ENCODE data around the gene SAYSD1. TPM values are rescaled to one million over a fixed set of nuclear protein-coding genes. Genes with fewer than 3 reads are reported as not detected.

SAYSD1 gene
- total RNA-seq, 1 donor from 2014 or later: 15.0 TPM

GRCh38 chr6:39059496-39060310, 55.3 kb downstream of the SAYSD1 start:
- no peaks in the 10 kb centered on the region for H3K36me3 Mint-ChIP-seq
- H3K4me1 Mint-ChIP-seq (ENCODE audit: unreplicated experiment): peaks cover 18% of the 10 kb centered on the region
- H3K27ac Mint-ChIP-seq: no peak overlapping the region
- peaks cover 28% of the 10 kb centered on the region for H3K27me3 Mint-ChIP-seq
- H3K9me3 Mint-ChIP-seq: no peaks in the 10 kb centered on the region
- H3K4me3 Mint-ChIP-seq: peak overlapping the region; percentile 26
- no peak for TF ChIP-seq CTCF (conservative IDR thresholded peaks at IDR 0.05)
- no peak for DNase-seq (ENCODE audit: extremely low spot score, unreplicated experiment)

DNA sequence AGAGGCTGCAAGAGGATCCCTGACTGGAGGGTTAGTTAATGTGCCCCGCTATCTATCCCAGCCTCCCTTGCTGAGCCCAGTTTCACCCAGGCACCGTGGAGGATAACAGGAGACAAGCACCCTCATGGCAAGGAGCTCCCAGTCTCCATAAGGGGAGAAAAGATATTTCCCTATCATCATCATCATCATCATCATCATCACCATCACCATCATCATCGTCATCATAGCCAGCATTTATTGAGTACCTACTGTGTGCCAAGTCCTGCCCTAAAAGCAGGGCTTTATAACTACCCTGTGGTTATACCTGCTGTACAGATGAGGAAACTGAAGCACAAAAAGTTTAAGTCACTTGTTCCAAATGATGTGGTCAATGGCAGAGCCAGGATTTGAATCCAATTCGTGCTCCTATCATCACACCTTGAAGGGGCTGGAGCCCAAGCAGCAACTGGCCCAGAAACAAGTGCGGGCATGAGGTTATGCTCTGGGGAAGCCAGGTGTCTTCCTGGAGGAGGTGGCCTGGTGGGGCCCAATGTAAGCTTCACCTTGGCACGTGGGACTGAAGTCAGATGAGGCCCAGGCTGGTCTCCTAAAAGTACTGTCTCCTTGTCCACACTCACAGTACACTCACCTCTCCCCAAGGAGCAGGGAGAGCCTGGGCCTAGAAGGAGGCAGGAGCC, 56.4 kb downstream of the SAYSD1 start:
- Mint-ChIP-seq H3K9me3 (no peaks in the 10 kb centered on the region), H3K27me3 (peaks cover 36% of the 10 kb centered on the region), H3K27ac (no peak overlapping the region), H3K4me3 (no peak overlapping the region), H3K36me3 (no peaks in the 10 kb centered on the region), H3K4me1 (ENCODE audit: unreplicated experiment) (peaks cover 22% of the 10 kb centered on the region)
- no peak for DNase-seq (ENCODE audit: extremely low spot score, unreplicated experiment)
- no peak for TF ChIP-seq CTCF (conservative IDR thresholded peaks at IDR 0.05)

GRCh38 chr6:39057251-39058155, 57.5 kb downstream of the SAYSD1 start:
- DNase-seq (ENCODE audit: extremely low spot score, unreplicated experiment): no peak
- Mint-ChIP-seq H3K4me3 (no peak overlapping the region), H3K9me3 (no peaks in the 10 kb centered on the region), H3K4me1 (ENCODE audit: unreplicated experiment) (peaks cover 22% of the 10 kb centered on the region), H3K36me3 (no peaks in the 10 kb centered on the region), H3K27me3 (peaks cover 47% of the 10 kb centered on the region), H3K27ac (no peak overlapping the region)
- TF ChIP-seq CTCF (conservative IDR thresholded peaks at IDR 0.05): no peak

- Mint-ChIP-seq H3K4me3 (no peak overlapping the region), H3K4me1 (ENCODE audit: unreplicated experiment) (peaks cover 22% of the 10 kb centered on the region), H3K9me3 (no peaks in the 10 kb centered on the region), H3K27me3 (peaks cover 47% of the 10 kb centered on the region), H3K27ac (no peak overlapping the region), H3K36me3 (no peaks in the 10 kb centered on the region)
- no peak for TF ChIP-seq CTCF (conservative IDR thresholded peaks at IDR 0.05)
- DNase-seq (ENCODE audit: extremely low spot score, unreplicated experiment): no peak
These were observed 58.3 kb downstream of the SAYSD1 start for GRCh38 chr6:39056681-39057080.

DNA sequence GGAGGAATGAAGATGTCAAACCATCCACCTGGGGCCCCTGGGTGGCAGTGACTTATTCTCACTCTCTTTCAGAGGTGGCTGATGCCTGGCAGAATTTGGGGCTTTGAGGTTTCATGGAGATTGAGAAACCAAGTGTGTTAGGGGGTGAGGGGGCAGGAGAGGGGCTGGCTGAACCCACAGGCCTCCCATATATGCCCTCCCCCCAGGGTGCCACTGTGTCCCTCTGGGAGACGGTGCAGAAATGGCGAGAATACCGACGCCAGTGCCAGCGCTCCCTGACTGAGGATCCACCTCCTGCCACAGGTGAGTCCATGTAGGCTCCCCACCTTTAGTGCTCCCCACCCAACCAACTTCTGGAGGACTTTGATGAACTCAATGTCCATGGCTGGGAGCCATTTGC, 58.8 kb downstream of the SAYSD1 start:
- Mint-ChIP-seq H3K27ac (no peak overlapping the region), H3K4me3 (no peak overlapping the region), H3K9me3 (no peaks in the 10 kb centered on the region), H3K4me1 (ENCODE audit: unreplicated experiment) (peaks cover 22% of the 10 kb centered on the region), H3K27me3 (peaks cover 48% of the 10 kb centered on the region), H3K36me3 (no peaks in the 10 kb centered on the region)
- DNase-seq (ENCODE audit: extremely low spot score, unreplicated experiment): no peak
- TF ChIP-seq CTCF (conservative IDR thresholded peaks at IDR 0.05): no peak
